H1 (cell line): Measurements from ENCODE around the gene CACNG8. TPM values are rescaled to one million over a fixed set of nuclear protein-coding genes. Genes with fewer than 3 reads are reported as not detected.

Experiments used
- ATF3 ChIP-seq: IDR thresholded peaks from 2 replicates; pipeline ENCODE4 v1.6.1; 2011; ENCODE audit warnings: low read depth, mild to moderate bottlenecking, low read length; ENCODE audit not compliant: insufficient read depth
- EGR1 ChIP-seq: IDR thresholded peaks from 2 replicates; pipeline ENCODE4 v1.6.1; 2011; ENCODE audit warnings: low read depth, low read length, borderline replicate concordance
- PHF8 ChIP-seq: fragments of 200-600 bp; sonication (generic); conservative IDR thresholded peaks from 2 replicates; pipeline ENCODE4 v1.7.1; 2012; ENCODE audit warnings: low read depth, mild to moderate bottlenecking, inconsistent platforms, low read length, moderate library complexity
- POLR2A ChIP-seq, 2 experiments: IDR thresholded peaks; 1 replicate in 1 of 2; 2 replicates in 1 of 2; pipeline ENCODE4 v1.6.1; 2011; ENCODE audit warnings: low read depth in 2 of 2, low read length in 2 of 2, mild to moderate bottlenecking in 2 of 2; ENCODE audit errors: control extremely low read depth in 1 of 2
- RBBP5 ChIP-seq: IDR thresholded peaks from 2 replicates; pipeline ENCODE4 v1.7.1; 2012; ENCODE audit warnings: low read depth, mild to moderate bottlenecking, inconsistent platforms, low read length, moderate library complexity, borderline replicate concordance
- SIRT6 ChIP-seq: IDR thresholded peaks from one replicate; pipeline ENCODE4 v1.7.1; 2012; ENCODE audit warnings: low read length, inconsistent platforms
- polyA plus RNA-seq, 7 experiments: library from polyadenylated mRNA; depleted of rRNA in 3 of 7; stranded (reverse) in 5 of 7; unstranded in 2 of 7; fragments of >200 nt in 5 of 7; fragments of 200-250 nt in 2 of 7; gene quantifications; 1 replicate in 5 of 7; 2 replicates in 1 of 7; 4 replicates in 1 of 7; pipeline versions ENCODE4 v1.2.1 to v1.2.3, GENCODE V29; 2011 to 2013; ENCODE audit warnings: missing spikeins in 2 of 7, mixed read lengths in 2 of 7
- total RNA-seq: library from RNA; stranded (reverse); fragmentation: NEBNext Ultra II Directional; extraction: Animal tissue kit (Norgen Biotek cat#: 25700); gene quantifications from 2 replicates; pipeline ENCODE4 v1.2.1, GENCODE V29; 2021

The CACNG8 gene
- total and polyA plus RNA-seq, 2 of the 8 experiments (the other 6 are each of a cell fraction or from before 2014, with no cell fraction given) = 0.41 to 4.5 TPM

GRCh38 chr19:54017261-54017660, 54.5 kb downstream of the CACNG8 start (continued):
- TF ChIP-seq ATF3 (no peak), PHF8 (no peak), POLR2A (IDR thresholded peaks at IDR 0.05; ENCODE audit: control extremely low read depth in 1 of 2, low read depth in 2 of 2, low read length in 2 of 2) (no peak), RBBP5 (no peak), EGR1 (no peak), SIRT6 (no peak)
